Measurements from ENCODE around the gene SNAPC5.

SNAPC5 gene

GRCh38 chr15:66459818-66460615 lies 37.5 kb downstream of the SNAPC5 start:
- no peak for DNase-seq (ENCODE audit: low read depth, low spot score)

GRCh38 chr15:66456211-66456610 lies 41.4 kb downstream of the SNAPC5 start:
- no peak for DNase-seq (ENCODE audit: low read depth, low spot score)

GRCh38 chr15:66454143-66454542 lies 43.4 kb downstream of the SNAPC5 start:
- DNase-seq (ENCODE audit: low read depth, low spot score) = no peak

- DNase-seq (ENCODE audit: low read depth, low spot score) = no peak
Observed at GRCh38 chr15:66452971-66453580, 44.5 kb downstream of the SNAPC5 start.

GRCh38 chr15:66452420-66452819 lies 45.1 kb downstream of the SNAPC5 start:
- no peak for DNase-seq (ENCODE audit: low read depth, low spot score)

Measured in smooth muscle cell of the brain vasculature (primary cell).